Activated effector memory CD4-positive, alpha-beta T cell treated with Interleukin-2 at 50 U/mL for 16 hours (primary cell): Measurements from ENCODE around the gene SH3BP5.

ENCODE experiments used
- DNase-seq: peaks from one replicate; pipeline ENCODE4 v3.0.0-alpha.2; 2020

Gene SH3BP5

DNA sequence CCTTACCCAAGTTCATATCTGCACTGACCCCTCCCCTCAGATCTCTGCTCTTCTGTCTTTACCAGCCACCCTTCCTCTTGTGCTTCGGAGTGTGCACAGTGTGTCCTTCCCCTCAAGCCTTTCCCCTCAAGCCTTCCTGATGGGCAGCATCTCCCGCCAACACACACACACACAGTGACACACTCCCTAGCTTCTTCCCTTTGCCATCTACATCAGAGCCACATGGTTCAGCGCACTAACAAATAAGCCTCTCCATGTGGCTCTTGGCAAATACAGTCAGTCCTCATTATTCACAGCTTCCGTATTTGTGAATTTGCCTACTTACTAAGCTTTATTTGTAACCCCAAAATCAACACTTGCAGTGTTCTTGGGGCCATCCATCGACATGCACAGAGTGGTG, 37.5 kb downstream of the SH3BP5 start:
- DNase-seq, result no peak

DNA sequence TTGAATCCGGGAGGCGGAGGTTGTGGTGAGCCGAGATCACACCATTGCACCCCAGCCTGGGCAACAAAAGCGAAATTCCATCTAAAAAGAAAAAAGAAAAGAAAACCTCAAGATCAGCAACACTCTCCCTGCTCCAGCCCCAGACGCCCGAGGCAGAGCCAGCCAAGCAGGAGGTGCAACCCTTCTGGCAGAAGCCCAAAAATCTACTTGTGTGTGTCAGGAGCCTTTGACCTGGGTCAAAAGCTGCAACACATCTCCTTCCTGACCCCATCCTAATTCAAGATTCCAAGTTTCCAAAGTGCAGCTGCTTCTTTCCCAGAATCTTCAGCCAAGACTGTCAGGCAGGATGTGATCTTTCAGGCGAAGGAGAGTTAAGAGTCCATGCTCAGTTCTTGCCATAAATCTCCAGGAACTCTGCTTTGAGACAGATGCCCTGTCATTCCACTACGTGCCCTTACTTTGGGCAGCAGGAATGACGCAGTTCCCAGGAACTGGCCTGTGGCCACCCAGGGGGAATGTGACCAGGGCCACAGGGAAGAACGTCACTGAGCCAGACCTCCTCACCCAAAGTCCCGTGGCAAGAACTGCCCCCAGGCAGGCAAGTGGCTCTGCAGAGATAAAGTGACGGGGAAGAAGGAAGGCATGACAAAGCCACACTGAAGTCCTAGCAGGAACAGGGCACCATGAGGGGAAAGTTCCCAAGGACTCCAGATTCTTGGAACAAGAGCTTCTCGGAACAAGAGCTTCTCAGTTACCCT, 39.4 kb downstream of the SH3BP5 start:
- no peak for DNase-seq

DNA sequence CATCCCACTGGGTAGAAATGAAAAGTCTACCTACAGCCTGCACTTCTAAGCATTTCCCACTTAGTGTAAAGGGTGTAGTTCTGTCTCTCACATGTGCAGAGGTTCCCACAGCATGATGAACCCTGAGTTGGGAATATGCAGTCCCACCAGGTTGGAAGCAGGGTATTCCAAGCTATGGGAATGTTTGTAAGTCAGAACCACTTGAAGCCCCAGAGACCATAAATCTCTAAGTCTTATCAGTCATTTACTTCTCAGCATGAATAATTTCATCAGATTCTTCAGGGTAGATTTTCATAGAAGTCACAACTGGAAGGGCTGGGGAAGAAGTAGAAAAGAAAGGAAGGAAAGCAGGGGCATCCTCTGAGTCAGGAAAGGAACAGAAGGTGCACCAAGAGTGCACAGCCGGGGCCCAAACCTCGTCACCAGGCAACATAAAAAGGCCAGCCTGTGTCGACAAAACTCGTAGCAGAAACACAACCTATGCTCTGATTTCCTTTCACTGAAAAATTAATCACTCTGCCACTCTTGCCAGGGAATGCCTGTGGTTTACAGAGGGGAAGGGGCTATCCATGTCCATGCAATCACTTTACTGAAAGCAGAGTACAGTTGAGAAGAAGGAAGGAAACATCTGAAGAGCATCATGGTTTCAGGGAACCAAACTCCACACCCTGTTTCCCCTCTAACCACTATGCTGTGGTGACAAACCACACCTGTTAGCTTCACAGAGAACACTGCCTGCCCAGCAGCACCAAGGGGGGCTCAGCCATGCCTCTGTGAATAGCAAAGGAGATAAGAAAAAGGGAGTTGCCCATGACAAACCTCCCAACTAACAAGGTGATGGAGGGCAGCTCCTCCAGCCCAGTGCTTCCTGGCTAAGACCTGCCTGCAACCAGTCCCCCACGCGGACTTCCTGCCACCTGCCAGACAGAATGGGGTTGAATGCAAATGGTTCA, 40.5 kb downstream of the SH3BP5 start:
- peak; percentile 54 for DNase-seq

DNA sequence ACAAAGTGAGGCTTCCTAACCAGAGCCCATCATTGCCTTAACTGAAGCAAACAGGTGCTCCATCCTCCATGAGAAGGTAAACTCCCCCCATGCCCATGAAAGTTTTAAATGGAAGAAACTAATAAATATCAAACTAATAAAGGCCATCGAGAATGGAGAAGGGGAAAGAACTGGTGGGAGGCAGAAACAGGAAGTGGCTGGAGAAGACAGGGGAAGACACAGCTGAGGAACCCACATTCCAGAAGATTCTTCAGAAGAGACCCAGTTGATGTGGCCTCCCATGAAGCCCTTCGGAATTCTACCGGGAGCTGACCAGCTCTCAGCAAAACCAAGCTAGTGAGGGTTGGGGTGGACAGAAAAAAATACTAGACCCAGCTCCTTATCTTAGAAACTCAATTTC, 41.6 kb downstream of the SH3BP5 start:
- DNase-seq, result no peak

DNA sequence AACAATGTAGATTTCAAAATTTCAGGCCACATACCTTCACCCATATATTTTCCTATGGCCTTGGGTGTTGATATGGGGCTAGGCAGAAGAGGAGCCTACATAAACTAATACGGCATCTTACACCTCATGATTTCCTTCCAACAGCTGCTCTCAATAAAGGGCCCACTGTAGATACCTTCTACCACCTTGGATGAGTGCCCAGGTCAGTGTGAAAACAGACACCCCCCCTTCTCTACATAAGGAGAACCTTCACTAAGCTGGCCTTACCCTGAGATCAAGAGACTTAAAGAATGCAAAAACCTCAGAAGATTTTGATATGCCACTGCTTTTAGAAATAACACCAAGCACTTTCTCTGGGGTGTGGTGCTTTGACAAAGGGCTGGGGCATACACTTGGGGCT, 42.7 kb downstream of the SH3BP5 start:
- DNase-seq, result no peak

DNA sequence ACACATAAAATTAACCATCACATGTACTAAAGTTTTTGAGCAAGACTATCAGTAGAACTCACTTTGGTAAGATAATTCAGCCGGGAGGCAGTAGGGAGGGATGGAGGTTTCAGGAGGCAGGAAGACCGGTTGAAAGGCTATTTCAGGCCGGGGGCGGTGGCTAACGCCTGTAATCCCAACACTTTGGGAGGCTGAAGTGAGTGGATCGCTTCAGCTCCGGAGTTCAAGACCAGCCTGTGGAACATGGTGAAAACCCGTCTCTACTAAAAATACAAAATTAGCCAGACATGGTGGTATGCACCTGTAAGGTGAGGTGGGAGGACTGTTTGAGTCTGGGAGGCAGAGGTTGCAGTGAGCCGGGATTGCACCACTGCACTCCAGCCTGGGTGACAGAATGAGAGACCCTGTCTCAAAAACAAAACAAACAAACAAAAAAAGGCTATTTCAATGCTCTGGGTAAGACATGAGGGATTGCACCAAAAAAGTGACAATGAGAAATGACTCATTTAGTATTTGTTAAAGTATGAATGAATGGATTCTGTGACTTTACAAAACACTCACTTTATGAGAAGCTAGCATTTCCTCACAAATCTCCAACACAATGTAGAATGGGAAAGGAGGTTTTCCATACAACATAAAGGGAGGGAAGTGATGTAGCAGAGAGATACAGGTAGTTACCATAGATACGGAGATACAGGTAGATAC, 43.9 kb downstream of the SH3BP5 start:
- no peak for DNase-seq

DNA sequence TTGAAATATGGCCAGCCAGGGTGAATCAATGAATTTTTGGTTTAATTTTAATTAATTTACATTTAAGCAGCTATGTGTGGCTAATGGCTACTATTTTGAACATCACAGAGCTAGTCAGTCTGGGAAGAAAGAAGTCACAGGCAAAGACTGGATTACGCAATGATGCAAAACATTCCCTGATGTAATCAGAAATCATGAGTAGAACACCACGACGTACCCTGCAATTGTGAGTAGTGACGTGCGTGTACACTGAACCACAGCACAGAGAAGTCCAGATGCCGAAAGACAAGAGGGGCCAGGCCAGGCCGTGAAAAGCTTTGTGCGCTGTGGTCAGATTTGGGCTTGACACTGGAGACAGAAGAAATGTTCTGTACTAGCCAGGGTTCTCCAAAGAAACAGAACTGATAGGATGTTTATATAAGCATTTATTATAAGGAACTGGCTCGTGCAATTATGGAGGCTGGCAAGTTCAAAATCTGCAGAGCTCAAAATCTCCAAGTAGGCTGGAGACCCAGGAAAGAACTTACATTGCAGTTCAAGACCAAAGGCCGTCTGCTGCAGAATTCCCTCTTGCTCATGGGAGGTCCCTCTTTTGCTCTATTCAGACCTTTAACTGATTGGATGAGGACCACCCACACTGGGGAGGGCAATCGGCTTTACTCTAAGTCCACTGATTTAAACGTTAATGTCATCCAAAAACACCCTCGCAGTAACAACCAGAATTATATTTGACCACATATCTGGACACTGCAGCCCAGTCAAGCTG, 44.6 kb downstream of the SH3BP5 start:
- no peak for DNase-seq

DNA sequence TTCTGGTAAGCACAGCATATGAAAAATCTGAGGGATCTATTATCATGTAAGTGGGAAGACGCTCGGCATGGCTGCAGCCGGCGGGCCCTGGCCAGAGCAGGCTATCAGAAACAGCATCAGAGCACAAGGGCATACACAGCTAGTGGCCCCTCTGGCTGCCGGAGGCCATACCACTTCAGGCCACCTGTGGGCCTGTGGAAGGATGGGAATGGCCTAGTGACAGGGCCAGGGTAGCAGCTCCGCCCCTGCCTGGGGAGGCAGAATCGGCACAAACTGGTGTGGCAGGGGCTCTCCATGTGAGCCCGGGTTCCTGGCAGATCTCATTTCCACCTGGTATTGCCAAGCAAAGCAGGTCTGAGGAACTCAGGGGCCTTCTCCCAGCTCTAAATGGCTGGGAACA, 46.4 kb downstream of the SH3BP5 start:
- no peak for DNase-seq

DNA sequence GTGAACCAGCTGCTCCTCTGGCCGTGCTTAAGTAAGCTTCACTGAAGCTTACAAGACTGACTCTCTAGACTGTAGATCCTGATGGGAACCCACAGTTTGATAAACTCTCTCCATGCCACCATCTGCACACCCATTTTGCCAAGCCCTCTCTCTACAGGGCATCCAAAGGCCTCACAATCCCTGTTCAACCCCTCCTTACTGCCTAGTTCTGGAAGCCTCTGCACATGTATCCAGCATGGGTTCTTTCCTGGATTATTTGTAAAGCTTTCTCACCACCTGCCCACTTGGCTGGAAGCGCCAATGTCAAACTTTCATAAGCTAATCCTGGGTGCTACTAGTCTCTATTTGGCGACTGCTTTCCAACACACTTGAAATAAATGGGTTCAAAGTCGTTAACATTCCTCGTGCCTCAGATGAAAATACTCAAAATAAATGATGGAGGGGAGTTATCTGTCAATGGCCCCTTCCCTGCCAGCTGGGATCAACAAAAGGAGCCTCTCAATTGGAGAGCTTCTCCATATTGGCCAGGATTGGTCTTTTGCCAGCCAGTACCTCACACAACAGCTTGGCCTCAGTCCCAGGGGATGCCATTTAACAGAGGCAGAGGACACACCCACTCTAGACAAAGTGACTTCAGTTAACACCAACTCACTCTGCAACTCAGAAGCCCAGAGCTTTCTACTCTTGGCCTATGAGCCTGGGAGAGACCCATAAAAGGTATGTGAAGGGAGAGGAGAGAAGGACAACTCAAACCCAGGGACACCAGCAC, 48.1 kb downstream of the SH3BP5 start:
- no peak for DNase-seq

DNA sequence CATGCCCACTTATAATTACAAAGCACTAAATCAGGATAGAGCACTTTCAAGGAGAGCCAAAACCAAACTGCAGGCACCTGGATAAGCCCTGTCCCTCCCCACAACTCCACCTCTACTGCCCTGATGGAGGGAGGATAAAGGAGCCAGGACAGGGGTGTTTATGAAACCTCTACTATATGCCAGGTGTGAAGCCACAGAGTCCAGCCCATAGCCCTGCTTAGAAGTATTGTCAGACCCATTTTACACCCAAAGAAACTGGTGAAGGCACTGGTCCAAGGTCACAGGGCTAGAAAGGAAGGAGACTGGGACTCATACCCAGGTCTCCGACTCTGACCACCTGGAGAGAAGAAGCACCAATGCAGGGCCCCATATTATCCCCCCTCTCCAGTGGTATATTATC, 48.7 kb downstream of the SH3BP5 start:
- DNase-seq, result no peak

DNA sequence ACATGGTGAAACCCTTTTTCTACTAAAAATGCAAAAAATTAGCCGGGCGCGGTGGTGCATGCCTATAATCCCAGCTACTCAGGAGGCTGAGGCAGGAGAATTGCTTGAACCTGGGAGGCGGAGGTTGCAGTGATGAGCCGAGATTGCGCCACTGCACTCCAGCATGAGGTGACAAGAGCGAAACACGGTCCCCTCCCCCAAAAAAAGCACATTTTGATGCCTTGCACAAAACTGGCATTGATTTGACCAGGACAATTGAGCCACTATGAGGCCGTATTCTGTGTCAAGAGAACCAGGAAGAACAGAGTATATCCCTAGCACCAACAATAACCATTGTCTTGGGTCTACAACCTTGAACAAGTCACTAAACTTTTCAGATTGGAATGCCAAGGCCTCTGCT, 50.6 kb downstream of the SH3BP5 start:
- no peak for DNase-seq

DNA sequence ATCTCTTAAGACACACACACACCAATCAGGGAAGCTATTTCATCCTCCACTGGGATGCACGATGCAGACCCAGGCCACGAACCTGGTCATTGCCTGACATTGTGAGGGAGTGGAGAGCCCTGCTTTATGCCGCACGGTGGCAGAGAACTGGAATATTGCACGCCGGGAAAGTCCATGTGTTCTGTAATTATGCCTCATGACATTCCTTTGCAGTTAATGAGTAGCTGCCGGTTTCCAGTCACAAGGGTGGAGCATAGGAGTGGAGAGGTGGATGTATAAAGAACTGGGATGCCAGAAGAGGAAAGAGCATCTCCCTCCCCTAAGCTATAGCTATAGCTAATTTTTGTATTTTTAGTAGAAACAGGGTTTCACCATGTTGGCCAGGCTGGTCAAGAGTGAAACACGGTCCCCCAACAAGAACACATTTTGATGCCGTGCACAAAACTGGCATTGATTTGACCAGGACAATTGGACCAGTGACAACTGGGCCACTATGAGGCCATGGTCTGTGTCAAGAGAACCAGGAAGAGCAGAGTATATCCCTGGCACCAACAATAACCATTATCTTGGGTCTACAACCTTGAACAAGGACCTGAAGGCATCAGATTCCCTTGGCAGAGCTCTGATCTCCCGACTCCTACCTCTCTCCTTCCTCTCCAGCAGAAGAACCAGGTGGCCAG, 51.4 kb downstream of the SH3BP5 start:
- DNase-seq, result no peak

DNA sequence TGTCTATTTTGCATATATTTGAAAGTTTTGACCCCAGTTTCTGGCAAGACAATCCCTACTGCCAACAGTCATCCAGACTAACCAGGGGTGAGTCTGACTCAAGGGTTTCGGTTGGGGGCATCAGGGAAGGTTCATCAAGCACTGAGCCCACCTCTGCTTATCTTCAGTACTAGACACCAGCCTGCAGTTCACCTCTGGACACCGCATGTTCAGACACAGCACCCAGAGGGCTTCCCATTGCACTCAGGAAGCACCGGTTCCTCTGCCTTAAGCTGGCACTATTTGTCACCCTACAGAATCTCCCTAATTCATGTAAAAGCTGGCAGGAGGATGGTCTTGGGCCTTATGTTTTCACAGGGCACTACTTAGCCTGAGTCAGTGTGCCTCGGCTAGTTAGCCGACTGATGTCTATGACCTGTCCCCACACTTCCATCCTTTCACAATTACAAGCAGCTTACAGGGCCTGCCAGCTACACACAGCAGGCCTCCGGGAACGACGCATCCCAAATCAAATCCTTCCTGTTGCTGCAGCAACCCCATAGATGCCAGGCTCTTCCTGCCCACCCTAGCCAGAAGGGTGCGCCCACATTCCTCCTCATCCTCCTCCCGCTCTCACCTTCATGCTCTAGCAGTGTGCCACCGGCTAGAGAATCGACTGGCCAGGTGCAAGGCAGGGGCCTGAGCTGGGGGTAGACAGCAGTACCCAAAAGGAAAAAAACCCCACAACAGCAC, 52.5 kb downstream of the SH3BP5 start:
- DNase-seq, result no peak

DNA sequence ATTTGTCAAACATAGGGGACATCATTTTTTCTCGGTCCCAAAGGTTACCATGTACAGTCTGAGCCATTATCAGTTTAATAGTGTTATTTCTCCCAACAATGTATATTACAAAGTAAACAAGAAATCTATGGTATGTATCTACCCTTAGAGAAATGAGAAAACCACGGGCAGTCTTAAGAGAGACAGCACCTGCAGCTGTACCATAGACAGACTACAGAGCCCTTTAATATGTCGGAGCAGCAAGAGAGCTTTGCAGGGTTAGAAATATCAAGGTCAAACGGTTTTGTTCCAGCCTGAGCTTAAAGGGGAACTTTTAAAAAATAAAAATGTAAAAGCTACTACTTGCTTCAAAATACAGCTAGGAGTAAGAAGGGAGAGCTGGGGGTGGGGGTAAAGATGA, 53.2 kb downstream of the SH3BP5 start:
- DNase-seq, result no peak

DNA sequence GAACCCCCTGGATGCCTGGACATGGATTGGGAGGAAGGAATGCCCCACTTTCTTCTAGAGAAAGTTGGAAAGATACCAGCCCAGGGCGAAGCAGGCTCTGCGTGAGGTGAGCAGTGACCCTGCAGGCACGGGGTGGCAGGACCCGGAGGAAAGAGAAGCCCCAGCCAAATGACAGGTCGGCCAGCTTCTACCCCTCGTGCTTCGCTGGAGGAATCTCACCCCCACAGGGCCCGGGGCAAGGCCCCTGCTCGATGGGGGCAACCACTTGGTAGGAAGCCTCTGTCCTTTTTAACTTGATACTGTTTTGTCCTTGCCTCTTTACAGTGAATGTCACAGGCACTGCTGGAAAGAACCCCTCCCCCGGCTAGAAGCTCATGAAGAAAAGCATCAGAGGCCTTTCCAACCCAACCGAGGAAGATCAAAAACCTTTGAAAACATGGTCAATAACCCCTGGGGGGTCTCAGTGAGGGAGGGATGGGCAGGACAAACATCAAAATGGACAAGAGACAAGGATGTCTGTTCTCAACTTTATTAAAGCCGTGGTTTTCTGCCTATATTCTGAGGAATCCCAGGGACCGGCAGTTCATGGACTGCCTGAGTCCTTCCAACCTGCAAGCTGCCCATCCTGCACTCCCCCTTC, 54.4 kb downstream of the SH3BP5 start:
- no peak for DNase-seq

DNA sequence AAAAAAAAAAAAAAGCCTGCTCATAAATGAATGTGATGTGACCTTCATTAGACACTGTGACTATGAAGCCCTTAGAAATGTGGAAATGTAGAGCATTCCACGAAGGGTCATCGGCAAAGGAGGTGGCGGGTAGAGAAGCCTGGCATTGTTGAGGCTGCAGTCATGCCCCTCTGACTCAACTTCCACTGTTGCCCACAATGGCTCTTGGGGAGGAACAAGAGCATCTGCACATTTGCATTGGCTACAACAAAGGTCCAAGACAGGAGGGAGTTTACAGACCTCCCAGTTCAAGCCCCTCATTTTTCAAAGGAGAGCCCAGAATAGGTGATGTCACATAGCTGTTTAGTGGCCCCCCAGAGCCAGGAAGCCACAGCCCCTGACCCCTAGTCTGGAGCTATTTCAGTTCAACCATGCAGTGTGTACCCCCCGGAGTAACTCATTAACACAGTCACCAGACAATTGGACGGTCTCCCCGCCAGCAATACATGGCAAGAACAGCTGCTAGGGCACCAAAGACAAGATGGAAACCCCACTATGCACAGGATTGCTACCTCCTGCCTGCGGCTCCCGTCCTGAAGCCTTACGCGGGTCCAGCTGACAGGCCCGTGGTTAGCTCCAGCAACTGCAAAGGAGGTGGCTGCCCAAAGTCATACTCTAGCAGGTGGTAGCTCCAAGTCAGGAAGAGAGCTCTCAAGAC, 56.2 kb downstream of the SH3BP5 start:
- DNase-seq, result no peak

DNA sequence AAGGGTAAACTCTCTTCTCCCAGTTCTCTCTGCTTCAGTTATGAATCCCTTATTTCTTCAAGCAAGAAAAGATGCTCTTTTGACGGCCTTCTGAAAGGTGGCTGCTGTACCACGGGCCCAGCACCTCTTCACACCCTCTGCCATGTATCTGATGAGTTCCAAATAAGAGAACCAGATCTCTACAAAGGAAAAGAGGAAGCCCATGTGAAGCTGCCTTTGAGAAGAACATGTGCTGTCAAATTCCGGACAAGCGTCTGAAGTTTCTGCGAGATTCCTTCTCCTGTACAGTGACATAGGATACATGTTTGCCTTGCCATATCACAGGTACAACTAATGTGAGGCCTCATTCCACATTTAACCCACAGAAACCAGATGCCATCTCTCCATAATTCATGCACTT, 59.2 kb downstream of the SH3BP5 start:
- DNase-seq, result no peak

DNA sequence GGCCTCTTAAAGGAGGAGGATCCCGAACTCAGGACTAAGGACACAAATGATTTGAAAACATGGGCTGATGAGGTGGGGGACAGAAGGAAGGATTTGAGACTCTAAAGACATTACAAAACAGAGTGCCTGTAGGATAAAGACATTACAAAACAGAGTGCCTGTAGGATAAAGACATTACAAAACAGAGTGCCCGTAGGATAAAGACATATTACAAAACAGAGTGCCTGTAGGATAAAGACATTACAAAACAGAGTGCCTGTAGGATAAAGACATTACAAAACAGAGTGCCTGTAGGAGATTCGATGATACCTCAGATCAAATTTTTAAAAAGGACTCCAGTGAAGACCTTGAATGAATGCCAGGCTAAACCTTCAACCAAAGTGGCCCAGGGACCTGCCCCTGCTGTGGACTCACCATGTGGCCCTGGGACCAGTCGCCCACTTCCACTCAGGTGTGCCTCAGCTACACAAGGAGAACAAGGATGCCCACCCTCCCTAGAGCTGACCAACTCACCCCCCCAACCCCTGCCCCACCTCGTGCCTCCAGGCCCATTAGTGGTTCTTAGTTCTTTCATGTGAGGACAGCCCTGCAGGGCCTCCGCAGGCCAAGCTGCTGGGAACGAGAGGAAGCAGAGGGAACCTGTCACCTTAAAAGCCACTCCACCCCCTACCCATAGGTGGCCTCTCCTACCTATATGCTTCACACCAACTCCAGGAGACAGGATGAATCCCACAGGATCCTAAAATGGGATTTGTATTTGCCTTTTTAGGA, 59.8 kb downstream of the SH3BP5 start:
- no peak for DNase-seq
